Natural killer cell (primary cell): ENCODE results near the gene TMBIM4. TPM values are rescaled to one million over a fixed set of nuclear protein-coding genes. Genes with fewer than 3 reads are reported as not detected.

Source experiments
- ATAC-seq, 3 donors: fragments of 150-1000 bp in 2 of 3; fragments of 200-7000 bp in 1 of 3; cut with Tn5 transposase; 1 replicate in 1 of 3; 2 replicates in 2 of 3; pipeline ENCODE4 v1.10.0; 2021; ENCODE audit warnings: mild to moderate bottlenecking in 2 of 3, moderate library complexity in 2 of 3
- DNase-seq, 2 donors: peaks; one replicate each; pipeline versions ENCODE4 v3.0.0 to v3.0.0-alpha.2; 2013 to 2021; ENCODE audit warnings: mixed read lengths in 1 of 2
- H3K27ac ChIP-seq: one replicate; pipeline ENCODE4 v1.5.1; 2013; ENCODE audit warnings: mild to moderate bottlenecking, low read length
- H3K27me3 ChIP-seq: one replicate; pipeline ENCODE4 v1.6.1; 2013; ENCODE audit warnings: low read length; ENCODE audit not compliant: control insufficient read depth, insufficient read depth
- H3K36me3 ChIP-seq: one replicate; pipeline ENCODE4 v1.6.1; 2013; ENCODE audit warnings: low read length; ENCODE audit not compliant: control insufficient read depth, insufficient read depth
- H3K4me1 ChIP-seq: one replicate; pipeline ENCODE4 v1.6.1; 2013; ENCODE audit warnings: low read length; ENCODE audit not compliant: control insufficient read depth, insufficient read depth
- H3K4me3 ChIP-seq: one replicate; pipeline ENCODE4 v1.5.1; 2013; ENCODE audit warnings: low read length
- H3K9me3 ChIP-seq: one replicate; pipeline ENCODE4 v1.6.1; 2013; ENCODE audit warnings: low read length; ENCODE audit not compliant: control insufficient read depth, insufficient read depth
- H3K27ac Mint-ChIP-seq, 2 donors: one replicate each; pipeline ENCODE4 v1.8.0; 2022; ENCODE audit warnings: mild to moderate bottlenecking in 2 of 2, mixed read lengths in 2 of 2, moderate library complexity in 1 of 2
- H3K27me3 Mint-ChIP-seq, 2 donors: one replicate each; pipeline ENCODE4 v1.8.0; 2022; ENCODE audit warnings: low read depth in 2 of 2, mixed read lengths in 2 of 2
- H3K36me3 Mint-ChIP-seq: one replicate; pipeline ENCODE4 v1.8.0; 2022; ENCODE audit warnings: mixed read lengths
- H3K4me1 Mint-ChIP-seq, 2 donors: one replicate each; pipeline ENCODE4 v1.8.0; 2022; ENCODE audit warnings: mixed read lengths in 2 of 2
- H3K4me3 Mint-ChIP-seq: one replicate; pipeline ENCODE4 v1.8.0; 2022; ENCODE audit warnings: mild to moderate bottlenecking, moderate library complexity, mixed read lengths
- H3K9me3 Mint-ChIP-seq, 2 donors: one replicate each; pipeline ENCODE4 v1.8.0; 2022; ENCODE audit warnings: mixed read lengths in 2 of 2
- CTCF ChIP-seq: fragments of 200-600 bp; IDR thresholded peaks from one replicate; pipeline ENCODE4 v1.8.0; 2022; ENCODE audit warnings: antibody characterized with exemption
- WGBS: methylation state at CpG from one replicate; pipeline ENCODE4 v1.1.7; 2013; ENCODE audit warnings: missing lambda C conversion rate; ENCODE audit not compliant: insufficient coverage; 5-methylcytosine and 5-hydroxymethylcytosine counted together
- intact Hi-C: fragments of 100-400 bp; cut with micrococcal nuclease; formaldehyde crosslinking; loops from one replicate; pipeline ENCODE4 v1.14.2; 2022
- total RNA-seq, 4 donors: library from RNA; stranded (reverse); fragments of 120-200 nt in 1 of 4; gene quantifications; one replicate each; pipeline versions ENCODE4 v1.2.3 to v1.2.4, GENCODE V29; 2013 to 2022

Gene TMBIM4
- total RNA-seq, 3 donors from 2014 or later (not counting 1 experiment from before 2014, with no cell fraction given) = 46.6 to 72.0 (median 63.2) TPM

- H3K27me3 Mint-ChIP-seq = peaks cover 0 to 3% of the 10 kb centered on the region in 2 donors
- no peak for TF ChIP-seq CTCF
- no peaks in the 10 kb centered on the region for H3K9me3 Mint-ChIP-seq
- H3K4me3 Mint-ChIP-seq = no peak overlapping the region
- H3K36me3 Mint-ChIP-seq = no peaks in the 10 kb centered on the region
- no peak overlapping the region for H3K27ac Mint-ChIP-seq
- Histone ChIP-seq H3K27me3 (no peaks in the 10 kb centered on the region), H3K4me1 (no peaks in the 10 kb centered on the region), H3K27ac (no peak overlapping the region), H3K4me3 (no peak overlapping the region), H3K9me3 (no peaks in the 10 kb centered on the region), H3K36me3 (peaks cover 2% of the 10 kb centered on the region)
- DNase-seq (no peak), ATAC-seq (no peak)
- intact Hi-C loops = no loop called here
- WGBS = 91% methylated on average over 4 of the region's 4 CpGs
- H3K4me1 Mint-ChIP-seq = peaks cover 8 to 10% of the 10 kb centered on the region in 2 donors
Observed at GRCh38 chr12:66115071-66115600, 54.7 kb downstream of the TMBIM4 start.

GRCh38 chr12:66113471-66113870 lies 56.3 kb downstream of the TMBIM4 start:
- Histone ChIP-seq H3K4me3 (no peak overlapping the region), H3K27ac (no peak overlapping the region), H3K4me1 (no peaks in the 10 kb centered on the region), H3K9me3 (no peaks in the 10 kb centered on the region), H3K27me3 (no peaks in the 10 kb centered on the region), H3K36me3 (no peaks in the 10 kb centered on the region)
- no peaks in the 10 kb centered on the region for H3K36me3 Mint-ChIP-seq
- DNase-seq = no peak
- intact Hi-C loops = no loop called here
- TF ChIP-seq CTCF = no peak
- H3K4me3 Mint-ChIP-seq = no peak overlapping the region
- H3K4me1 Mint-ChIP-seq = no peaks in the 10 kb centered on the region
- no peak for ATAC-seq
- H3K27me3 Mint-ChIP-seq = peaks cover 0 to 3% of the 10 kb centered on the region in 2 donors
- WGBS = 100% methylated on average over 1 of the region's 1 CpG
- no peaks in the 10 kb centered on the region for H3K9me3 Mint-ChIP-seq
- H3K27ac Mint-ChIP-seq = no peak overlapping the region

- no peak overlapping the region for H3K27ac ChIP-seq
- no peaks in the 10 kb centered on the region for H3K9me3 ChIP-seq
- no peaks in the 10 kb centered on the region for H3K36me3 ChIP-seq
- intact Hi-C loops = no loop called here
- H3K9me3 Mint-ChIP-seq = no peaks in the 10 kb centered on the region
- no peak overlapping the region for H3K4me3 ChIP-seq
- no peak for ATAC-seq
- TF ChIP-seq CTCF = no peak
- H3K4me3 Mint-ChIP-seq = no peak overlapping the region
- no peaks in the 10 kb centered on the region for H3K27me3 ChIP-seq
- DNase-seq = no peak
- no peaks in the 10 kb centered on the region for H3K36me3 Mint-ChIP-seq
- peaks cover 6% of the 10 kb centered on the region in 2 donors for H3K4me1 Mint-ChIP-seq
- peaks cover 0 to 3% of the 10 kb centered on the region in 2 donors for H3K27me3 Mint-ChIP-seq
- H3K4me1 ChIP-seq = no peaks in the 10 kb centered on the region
- no peak overlapping the region for H3K27ac Mint-ChIP-seq
Observed at GRCh38 chr12:66111605-66112004, 58.2 kb downstream of the TMBIM4 start.

GRCh38 chr12:66109056-66109455 lies 60.7 kb downstream of the TMBIM4 start:
- no peaks in the 10 kb centered on the region for H3K9me3 ChIP-seq
- intact Hi-C loops = loop anchor here (5.0 kb wide), 1 partner anchor 552 kb away; no protein-coding TSS in a partner anchor
- no peak overlapping the region for H3K27ac Mint-ChIP-seq

More at GRCh38 chr12:66109056-66109455, 60.7 kb downstream of the TMBIM4 start:
- H3K27me3 ChIP-seq = no peaks in the 10 kb centered on the region
- no peak for TF ChIP-seq CTCF
- WGBS = 89% methylated on average over 2 of the region's 4 CpGs
- Mint-ChIP-seq H3K36me3 (no peaks in the 10 kb centered on the region), H3K27me3 (peaks cover 0 to 5% of the 10 kb centered on the region in 2 donors), H3K4me1 (peaks cover 6% of the 10 kb centered on the region in 2 donors), H3K9me3 (no peaks in the 10 kb centered on the region), H3K4me3 (no peak overlapping the region)
- DNase-seq (no peak), ATAC-seq (no peak)
- H3K4me1 ChIP-seq = no peaks in the 10 kb centered on the region
- no peak overlapping the region for H3K4me3 ChIP-seq
- H3K36me3 ChIP-seq = no peaks in the 10 kb centered on the region
- no peak overlapping the region for H3K27ac ChIP-seq
